HFFc6 (cell line): ENCODE results near the gene RAC2. TPM values are rescaled to one million over a fixed set of nuclear protein-coding genes. Genes with fewer than 3 reads are reported as not detected.

Source experiments
- DNase-seq: peaks from one replicate; pipeline ENCODE4 v3.0.0-alpha.2; 2018
- H3K27ac Mint-ChIP-seq: 2 replicates; pipeline ENCODE4 v1.8.0; 2020; ENCODE audit warnings: mild to moderate bottlenecking, mixed read lengths
- H3K27me3 Mint-ChIP-seq: 2 replicates; pipeline ENCODE4 v1.8.0; 2021; ENCODE audit warnings: mild to moderate bottlenecking, moderate library complexity, mixed read lengths; ENCODE audit not compliant: insufficient read depth
- H3K36me3 Mint-ChIP-seq: 2 replicates; pipeline ENCODE4 v1.8.0; 2021; ENCODE audit warnings: low read depth, mixed read lengths
- H3K4me1 Mint-ChIP-seq: 2 replicates; pipeline ENCODE4 v1.8.0; 2020; ENCODE audit warnings: low read depth, mixed read lengths
- H3K4me3 Mint-ChIP-seq: 2 replicates; pipeline ENCODE4 v1.8.0; 2020; ENCODE audit warnings: mild to moderate bottlenecking, moderate library complexity, mixed read lengths
- H3K9me3 Mint-ChIP-seq: 2 replicates; pipeline ENCODE4 v1.8.0; 2020; ENCODE audit warnings: mild to moderate bottlenecking, mixed read lengths
- total RNA-seq, 6 experiments: library from RNA; stranded (reverse); fragmentation: NEBNext Ultra II Directional; extraction: Animal tissue kit (Norgen Biotek cat#: 25700); gene quantifications; 2 replicates in 1 of 6; 3 replicates in 5 of 6; pipeline ENCODE4 v1.2.3, GENCODE V29; 2021
- TF ChIP-seq, protein P1 (sequence below): fragments of 200-600 bp; sonication (generic); IDR thresholded peaks from 2 replicates; pipeline ENCODE4 v1.5.0; 2021; ENCODE audit warnings: antibody characterized with exemption, mild to moderate bottlenecking

RAC2 gene
- total RNA-seq, 6 experiments from 2014 or later, result 29.9 to 57.2 (median 53.5) TPM

DNA sequence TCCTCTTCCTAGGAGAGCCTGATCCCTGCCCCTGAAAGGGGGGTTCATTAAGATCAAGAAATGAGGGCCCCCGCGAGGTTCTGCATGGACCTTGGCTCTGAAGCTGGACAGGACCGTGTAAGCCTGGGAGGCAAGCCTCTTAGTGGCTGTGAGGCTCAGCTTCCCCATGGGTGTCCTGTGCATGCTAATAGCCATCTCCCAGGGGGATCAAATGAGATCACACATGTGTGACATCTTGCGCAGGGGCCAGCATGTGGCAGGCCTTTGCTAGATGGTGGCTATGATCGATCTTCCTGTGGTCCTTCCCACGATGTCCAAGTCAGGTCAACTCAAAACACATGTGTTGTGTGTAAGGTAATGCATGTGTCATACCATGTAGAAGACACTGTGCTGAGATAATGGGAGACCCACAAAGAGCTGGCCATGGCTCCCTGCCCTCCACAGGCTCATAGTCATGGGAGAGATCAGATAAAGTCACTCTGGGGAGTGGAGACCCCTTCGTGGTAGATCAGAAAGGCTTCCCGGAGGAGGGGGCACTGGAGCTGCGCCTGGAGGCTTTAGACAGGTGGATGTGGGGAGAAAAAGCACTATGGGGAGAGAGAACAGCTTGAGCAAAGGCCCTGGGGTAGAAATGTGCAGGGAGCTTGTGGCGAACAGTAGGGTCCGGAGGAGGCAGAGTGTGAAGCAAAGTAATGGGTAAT lies 3.7 kb downstream of the RAC2 start:
- TF ChIP-seq, protein P1, sequence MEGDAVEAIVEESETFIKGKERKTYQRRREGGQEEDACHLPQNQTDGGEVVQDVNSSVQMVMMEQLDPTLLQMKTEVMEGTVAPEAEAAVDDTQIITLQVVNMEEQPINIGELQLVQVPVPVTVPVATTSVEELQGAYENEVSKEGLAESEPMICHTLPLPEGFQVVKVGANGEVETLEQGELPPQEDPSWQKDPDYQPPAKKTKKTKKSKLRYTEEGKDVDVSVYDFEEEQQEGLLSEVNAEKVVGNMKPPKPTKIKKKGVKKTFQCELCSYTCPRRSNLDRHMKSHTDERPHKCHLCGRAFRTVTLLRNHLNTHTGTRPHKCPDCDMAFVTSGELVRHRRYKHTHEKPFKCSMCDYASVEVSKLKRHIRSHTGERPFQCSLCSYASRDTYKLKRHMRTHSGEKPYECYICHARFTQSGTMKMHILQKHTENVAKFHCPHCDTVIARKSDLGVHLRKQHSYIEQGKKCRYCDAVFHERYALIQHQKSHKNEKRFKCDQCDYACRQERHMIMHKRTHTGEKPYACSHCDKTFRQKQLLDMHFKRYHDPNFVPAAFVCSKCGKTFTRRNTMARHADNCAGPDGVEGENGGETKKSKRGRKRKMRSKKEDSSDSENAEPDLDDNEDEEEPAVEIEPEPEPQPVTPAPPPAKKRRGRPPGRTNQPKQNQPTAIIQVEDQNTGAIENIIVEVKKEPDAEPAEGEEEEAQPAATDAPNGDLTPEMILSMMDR, result no peak
- no peaks in the 10 kb centered on the region for H3K9me3 Mint-ChIP-seq
- H3K27ac Mint-ChIP-seq, result no peak overlapping the region; the same call in 1 of the 2 replicates
- peaks cover 6% of the 10 kb centered on the region for H3K27me3 Mint-ChIP-seq
- DNase-seq, result no peak
- no peaks in the 10 kb centered on the region for H3K36me3 Mint-ChIP-seq
- no peak overlapping the region for H3K4me3 Mint-ChIP-seq
- peaks cover 17% of the 10 kb centered on the region for H3K4me1 Mint-ChIP-seq

DNA sequence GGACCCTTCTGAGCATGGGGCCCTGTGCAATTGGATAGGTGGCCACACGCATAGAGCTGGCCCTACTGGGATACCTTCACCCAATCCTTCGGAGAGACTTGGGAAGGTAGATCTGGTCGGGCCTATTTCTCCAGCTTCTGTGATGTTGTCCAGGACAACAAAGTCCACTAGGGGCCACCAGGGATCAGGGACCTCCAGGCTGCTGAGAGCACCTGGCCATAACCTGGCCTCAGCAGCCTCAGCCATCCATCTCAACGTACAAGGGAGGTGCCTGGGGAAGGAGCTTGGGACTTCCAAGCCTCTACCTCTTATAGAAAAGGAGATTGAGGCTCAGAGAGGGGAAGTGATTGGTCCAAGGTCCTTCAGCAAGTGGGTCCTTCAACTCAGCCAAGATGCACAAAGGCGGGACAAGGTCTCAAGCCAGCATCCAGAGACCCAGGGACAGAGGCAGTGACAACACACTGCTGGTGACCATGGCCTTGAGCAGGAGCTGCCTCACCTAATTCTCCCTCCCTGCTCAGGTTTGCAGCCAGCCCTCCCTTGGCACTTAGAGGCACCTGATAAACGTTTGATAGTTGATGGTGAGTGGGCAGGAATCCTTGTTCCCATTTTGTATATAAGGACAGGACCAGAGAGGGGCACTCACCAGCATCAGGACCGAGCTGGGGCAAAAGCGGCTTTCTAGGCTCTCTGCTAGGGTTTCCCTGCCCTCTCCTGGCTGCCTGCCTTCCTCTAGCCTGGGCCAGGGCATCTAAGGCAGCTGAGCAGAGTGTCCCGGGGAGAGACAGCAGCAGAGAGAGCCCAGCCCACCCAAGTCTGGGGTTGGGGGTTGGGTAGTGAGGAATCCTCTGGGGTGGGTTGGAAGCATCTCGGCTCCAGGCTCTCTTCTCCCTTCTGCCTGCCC lies 4.5 kb downstream of the RAC2 start:
- no peak for DNase-seq
- no peak overlapping the region for H3K27ac Mint-ChIP-seq
- H3K9me3 Mint-ChIP-seq, result no peaks in the 10 kb centered on the region
- peaks cover 11% of the 10 kb centered on the region for H3K27me3 Mint-ChIP-seq
- no peak overlapping the region for H3K4me3 Mint-ChIP-seq
- H3K4me1 Mint-ChIP-seq, result peaks cover 14% of the 10 kb centered on the region
- H3K36me3 Mint-ChIP-seq, result no peaks in the 10 kb centered on the region
- TF ChIP-seq, protein P1, result no peak

DNA sequence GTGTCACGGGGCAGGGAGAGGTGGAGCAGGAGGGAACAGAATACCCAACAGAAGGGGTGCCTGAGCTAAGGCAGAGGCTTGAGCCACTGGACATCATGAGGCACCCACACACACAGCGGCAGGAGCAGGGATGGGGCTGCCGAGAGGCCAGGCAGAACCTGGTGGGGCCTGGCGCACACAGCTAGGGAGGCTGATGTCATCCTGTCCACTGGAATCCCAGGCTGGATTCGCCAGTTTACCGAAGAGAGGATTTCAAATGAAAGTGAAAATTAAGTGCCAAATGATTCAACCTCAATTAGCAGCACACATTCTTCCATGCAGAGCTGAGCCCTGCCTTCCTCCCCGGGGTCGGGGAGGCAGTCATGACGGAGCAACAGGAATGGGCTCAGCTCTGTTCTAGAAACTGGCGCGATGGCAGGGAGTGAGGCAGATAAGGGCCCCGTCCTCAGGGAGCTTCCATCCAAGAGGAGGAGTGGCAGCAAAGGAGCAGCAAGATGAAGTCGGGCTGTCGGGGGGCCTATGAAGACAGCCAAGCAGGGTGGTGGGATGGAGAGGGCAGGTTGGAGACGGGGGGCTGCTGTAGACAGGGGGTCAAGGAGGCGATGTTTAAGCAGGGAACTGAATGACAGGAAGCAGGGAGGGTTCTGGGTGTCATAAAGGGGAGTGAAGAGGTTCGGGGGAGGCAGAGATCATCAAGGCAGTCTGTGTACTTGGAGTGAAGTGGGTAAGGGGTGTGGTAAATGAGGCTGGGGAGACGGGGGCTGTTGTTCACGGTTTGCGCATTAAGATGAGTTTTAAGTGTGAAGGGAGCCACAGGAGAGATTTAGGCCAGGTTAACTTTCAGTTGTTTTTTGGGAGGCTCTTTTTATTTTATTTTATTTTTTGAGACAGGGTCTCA lies 6.4 kb downstream of the RAC2 start:
- Mint-ChIP-seq H3K4me3 (no peak overlapping the region), H3K4me1 (peaks cover 6% of the 10 kb centered on the region), H3K27ac (no peak overlapping the region), H3K36me3 (no peaks in the 10 kb centered on the region), H3K27me3 (peaks cover 11% of the 10 kb centered on the region), H3K9me3 (no peaks in the 10 kb centered on the region)
- TF ChIP-seq, protein P1, result no peak
- DNase-seq, result no peak

GRCh38 chr22:37235897-37236607 lies 8.0 kb downstream of the RAC2 start:
- H3K4me3 Mint-ChIP-seq, result no peak overlapping the region
- peaks cover 11% of the 10 kb centered on the region for H3K27me3 Mint-ChIP-seq
- TF ChIP-seq, protein P1, result no peak
- H3K4me1 Mint-ChIP-seq, result peaks cover 6% of the 10 kb centered on the region
- no peak for DNase-seq
- H3K27ac Mint-ChIP-seq, result no peak overlapping the region; the same call in 1 of the 2 replicates
- no peaks in the 10 kb centered on the region for H3K9me3 Mint-ChIP-seq
- no peaks in the 10 kb centered on the region for H3K36me3 Mint-ChIP-seq
